Keratinocyte (primary cell): ENCODE data around the gene FSIP1. TPM values are rescaled to one million over a fixed set of nuclear protein-coding genes. Genes with fewer than 3 reads are reported as not detected.

Experiments used
- DNase-seq: peaks from one replicate; pipeline ENCODE4 v3.0.0-alpha.2; 2011; ENCODE audit warnings: low read depth, missing footprints, low spot score
- FAIRE-seq: peaks from 2 replicates; lab custom pipeline; 2011; peaks lifted over from hg19 to GRCh38; lab: Jason Lieb, UNC
- H2AFZ ChIP-seq: 2 replicates; pipeline ENCODE4 v1.6.0; 2012; ENCODE audit warnings: low read length, control low read depth, inconsistent platforms; ENCODE audit not compliant: control insufficient read depth
- H3K27ac ChIP-seq: 2 replicates; pipeline ENCODE4 v1.5.1; 2011; ENCODE audit warnings: low read length; ENCODE audit not compliant: control insufficient read depth, insufficient read depth
- H3K27me3 ChIP-seq: 3 replicates; pipeline ENCODE4 v1.6.0; 2011; ENCODE audit warnings: low read length; ENCODE audit not compliant: control insufficient read depth, insufficient read depth; ENCODE audit errors: extremely low read depth
- H3K36me3 ChIP-seq, 2 experiments: 2 replicates in 1 of 2; 3 replicates in 1 of 2; pipeline ENCODE4 v1.5.1; 2011; ENCODE audit warnings: low read length in 2 of 2, mild to moderate bottlenecking in 1 of 2; ENCODE audit not compliant: control insufficient read depth in 2 of 2, insufficient read depth in 2 of 2; ENCODE audit errors: extremely low read depth in 1 of 2
- H3K4me1 ChIP-seq: 3 replicates; pipeline ENCODE4 v1.5.1; 2011; ENCODE audit warnings: low read length; ENCODE audit not compliant: control insufficient read depth, insufficient read depth; ENCODE audit errors: extremely low read depth
- H3K4me2 ChIP-seq: 3 replicates; pipeline ENCODE4 v1.6.0; 2011; ENCODE audit warnings: low read depth, low read length; ENCODE audit not compliant: control insufficient read depth, insufficient read depth; ENCODE audit errors: extremely low read depth
- H3K4me3 ChIP-seq, 3 experiments: fragments of 200-600 bp in 1 of 3; sonication (generic) in 1 of 3; 2 replicates in 2 of 3; 3 replicates in 1 of 3; pipeline ENCODE4 v1.5.1; 2011 to 2016; ENCODE audit warnings: low read length in 3 of 3, mild to moderate bottlenecking in 3 of 3, control low read depth in 2 of 3, inconsistent platforms in 1 of 3, low read depth in 1 of 3, mixed read lengths in 1 of 3, mixed run types in 1 of 3, moderate library complexity in 1 of 3; ENCODE audit not compliant: control insufficient read depth in 2 of 3, insufficient read depth in 2 of 3; ENCODE audit errors: extremely low read depth in 1 of 3
- H3K79me2 ChIP-seq: 2 replicates; pipeline ENCODE4 v1.6.0; 2012; ENCODE audit warnings: low read length; ENCODE audit not compliant: control insufficient read depth, insufficient read depth
- H3K9ac ChIP-seq: 3 replicates; pipeline ENCODE4 v1.6.0; 2011; ENCODE audit warnings: low read length; ENCODE audit not compliant: control insufficient read depth, insufficient read depth; ENCODE audit errors: extremely low read depth
- H3K9me1 ChIP-seq: 3 replicates; pipeline ENCODE4 v1.6.0; 2011; ENCODE audit warnings: low read length; ENCODE audit not compliant: control insufficient read depth, insufficient read depth; ENCODE audit errors: extremely low read depth
- H3K9me3 ChIP-seq: 2 replicates; pipeline ENCODE4 v1.5.1; 2012; ENCODE audit warnings: low read depth, low read length; ENCODE audit not compliant: control insufficient read depth
- H4K20me1 ChIP-seq: 3 replicates; pipeline ENCODE4 v1.6.0; 2011; ENCODE audit warnings: low read length; ENCODE audit not compliant: control insufficient read depth, insufficient read depth; ENCODE audit errors: extremely low read depth
- CTCF ChIP-seq, 3 experiments: IDR thresholded peaks in 1 of 3; conservative IDR thresholded peaks in 1 of 3; optimal IDR thresholded peaks in 1 of 3; 2 replicates in 2 of 3; 3 replicates in 1 of 3; pipeline versions ENCODE3 to v1.5.1; 2011; ENCODE audit warnings: low read length in 3 of 3, mild to moderate bottlenecking in 3 of 3, moderate library complexity in 2 of 3, control low read depth in 1 of 3, inconsistent platforms in 1 of 3; ENCODE audit not compliant: insufficient read depth in 2 of 3; ENCODE audit errors: extremely low read depth in 1 of 3
- EZH2 ChIP-seq: IDR thresholded peaks from one replicate; pipeline ENCODE4 v1.6.1; 2012; ENCODE audit warnings: inconsistent platforms, mild to moderate bottlenecking, low read length, moderate library complexity
- dilution Hi-C: fragments of 300-500 bp; cut with MboI; formaldehyde crosslinking; loops from one replicate; pipeline ENCODE4 v1.7.0; 2020; ENCODE audit warnings: low sequenced_read_pairs; ENCODE audit not compliant: extremely low pct_ligation_motif_present
- polyA plus RNA-seq, 5 experiments: library from polyadenylated mRNA; depleted of rRNA in 3 of 5; stranded (reverse) in 3 of 5; stranded (forward) in 1 of 5; unstranded in 1 of 5; fragments of >200 nt; gene quantifications; 1 replicate in 1 of 5; 2 replicates in 3 of 5; 3 replicates in 1 of 5; pipeline versions ENCODE4 v1.2.1 to v1.2.3, GENCODE V29; 2011 to 2012; ENCODE audit warnings: missing spikeins in 2 of 5, low read depth in 1 of 5, low replicate concordance in 1 of 5

Gene FSIP1
- polyA plus RNA-seq, 1 donor (not counting 4 experiments of a cell fraction or from before 2014, with no cell fraction given) = 1.5 TPM

DNA sequence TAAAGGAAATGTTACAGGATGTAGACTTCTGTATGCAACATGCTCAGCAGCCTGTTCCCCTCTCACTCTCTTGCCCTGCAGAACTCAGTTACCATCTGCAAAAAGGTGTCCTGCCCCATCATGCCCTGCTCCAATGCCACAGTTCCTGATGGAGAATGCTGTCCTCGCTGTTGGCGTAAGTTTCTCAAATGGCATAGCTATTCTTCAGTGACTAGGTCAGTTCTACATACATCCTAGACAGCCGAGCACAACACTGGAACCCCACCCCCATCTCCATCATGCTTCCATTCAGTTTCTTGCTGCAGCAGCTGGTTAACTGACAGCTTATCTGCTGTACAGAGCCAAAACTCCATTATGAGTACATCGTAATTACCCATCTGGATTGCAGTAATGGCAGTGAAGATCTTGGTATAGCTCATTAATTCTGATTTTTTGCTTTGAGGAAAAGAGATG is 197.2 kb downstream of the FSIP1 start:
- DNase-seq (peak; percentile 44), FAIRE-seq (no peak)
- H3K9me1 ChIP-seq = no peaks in the 10 kb centered on the region
- H3K79me2 ChIP-seq = peaks cover 29% of the 10 kb centered on the region
- peaks cover 46 to 77% of the 10 kb centered on the region in 2 experiments for H3K36me3 ChIP-seq
- no peak overlapping the region for H3K4me3 ChIP-seq
- H3K9ac ChIP-seq = no peak overlapping the region
- peaks cover 13% of the 10 kb centered on the region for H3K4me1 ChIP-seq
- H3K9me3 ChIP-seq = no peaks in the 10 kb centered on the region
- peaks cover 71% of the 10 kb centered on the region for H4K20me1 ChIP-seq
- no peak overlapping the region for H2AFZ ChIP-seq
- dilution Hi-C loops = no loop called here
- no peaks in the 10 kb centered on the region for H3K27me3 ChIP-seq
- TF ChIP-seq CTCF (optimal IDR thresholded peaks at IDR 0.05 in 1 of 3, IDR thresholded peaks at IDR 0.05 in 1 of 3, conservative IDR thresholded peaks at IDR 0.05 in 1 of 3; ENCODE audit: extremely low read depth in 1 of 3, insufficient read depth in 2 of 3, low read length in 3 of 3) (no peak), EZH2 (no peak)
- no peak overlapping the region for H3K4me2 ChIP-seq
- no peak overlapping the region for H3K27ac ChIP-seq

DNA sequence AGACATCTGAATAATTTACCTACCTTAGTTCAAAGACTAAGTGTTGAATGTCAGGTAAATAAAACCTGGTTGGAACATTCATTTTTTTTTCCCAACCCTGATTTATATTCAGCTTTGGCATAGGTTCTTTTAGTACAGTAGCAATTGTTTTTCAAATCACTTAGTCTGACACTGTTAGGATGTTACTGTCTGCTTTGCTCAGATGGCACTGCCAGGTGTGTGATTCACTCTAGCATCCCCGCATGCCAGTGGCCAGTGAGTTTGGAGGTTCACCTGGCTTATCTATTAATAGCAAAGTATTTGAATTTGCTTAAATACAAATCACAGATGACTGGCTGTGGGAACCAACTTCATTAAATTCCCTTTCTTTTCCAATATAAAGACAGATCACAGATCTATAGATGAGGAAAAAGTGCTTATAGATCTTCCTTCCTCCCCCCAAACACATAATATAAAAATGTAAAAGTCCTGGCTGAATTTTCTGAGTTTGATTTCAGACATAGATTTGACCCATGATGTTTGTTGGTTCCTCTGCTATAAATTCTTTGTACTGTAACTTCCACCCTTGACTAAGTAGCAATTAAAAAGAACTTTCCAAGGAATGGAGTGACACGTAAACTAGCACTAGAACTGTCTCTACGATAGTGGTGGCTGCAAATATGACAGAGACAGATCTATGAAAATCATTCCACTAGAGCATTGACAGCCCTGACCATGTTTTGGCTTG is 197.8 kb downstream of the FSIP1 start:
- dilution Hi-C loops = no loop called here
- Histone ChIP-seq H3K4me1 (peaks cover 16% of the 10 kb centered on the region), H4K20me1 (peaks cover 70% of the 10 kb centered on the region), H3K9ac (no peak overlapping the region), H3K4me2 (peak overlapping the region; percentile 52), H3K36me3 (peaks cover 46 to 75% of the 10 kb centered on the region in 2 experiments), H3K4me3 (peak overlapping the region in 1 of 3 experiments; percentile 15), H3K27ac (no peak overlapping the region), H3K27me3 (no peaks in the 10 kb centered on the region), H3K9me1 (no peaks in the 10 kb centered on the region), H3K79me2 (peaks cover 29% of the 10 kb centered on the region), H3K9me3 (no peaks in the 10 kb centered on the region), H2AFZ (no peak overlapping the region)
- FAIRE-seq = no peak
- TF ChIP-seq EZH2 = no peak
- TF ChIP-seq CTCF (optimal IDR thresholded peaks at IDR 0.05 in 1 of 3, IDR thresholded peaks at IDR 0.05 in 1 of 3, conservative IDR thresholded peaks at IDR 0.05 in 1 of 3; ENCODE audit: extremely low read depth in 1 of 3, insufficient read depth in 2 of 3, low read length in 3 of 3) = no peak
- DNase-seq = no peak
